HFF-Myc (cell line): Measurements from ENCODE around the gene PLEKHG1.

Experiments
- DNase-seq: peaks from one replicate; pipeline ENCODE4 v3.0.0-alpha.2; 2011; ENCODE audit warnings: low read depth; ENCODE audit errors: extremely low read depth
- H3K4me3 ChIP-seq: replicated peaks from 2 replicates; pipeline ENCODE4 v1.5.1; 2011; ENCODE audit warnings: low read depth, mild to moderate bottlenecking, control low read depth, low read length
- TF ChIP-seq, protein P1 (sequence below): IDR thresholded peaks from 2 replicates; pipeline ENCODE4 v1.5.1; 2012; ENCODE audit warnings: mild to moderate bottlenecking, low read depth, low read length, control low read depth; ENCODE audit errors: missing control alignments

The PLEKHG1 gene

DNA sequence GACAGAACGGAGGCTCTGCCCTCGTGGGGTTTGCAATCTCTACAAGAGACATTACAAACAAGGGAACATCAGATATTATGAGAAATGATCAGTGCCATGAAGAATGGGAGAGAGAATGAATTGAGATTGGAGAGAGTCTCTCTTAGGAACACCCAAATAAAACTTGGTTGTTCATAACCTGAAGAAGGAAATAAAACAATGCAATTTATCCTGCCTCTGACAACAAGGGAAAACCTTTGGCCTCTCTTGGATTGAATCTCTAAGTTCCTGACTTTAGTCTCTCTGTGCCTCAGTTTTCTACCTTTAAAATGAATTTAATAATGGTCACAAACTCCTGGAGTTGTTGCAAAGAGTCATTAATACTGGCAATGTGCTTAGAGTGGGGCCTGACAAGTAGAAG lies 21.1 kb downstream of the PLEKHG1 start:
- H3K4me3 ChIP-seq: no peak overlapping the region
- no peak for DNase-seq
- TF ChIP-seq, protein P1, sequence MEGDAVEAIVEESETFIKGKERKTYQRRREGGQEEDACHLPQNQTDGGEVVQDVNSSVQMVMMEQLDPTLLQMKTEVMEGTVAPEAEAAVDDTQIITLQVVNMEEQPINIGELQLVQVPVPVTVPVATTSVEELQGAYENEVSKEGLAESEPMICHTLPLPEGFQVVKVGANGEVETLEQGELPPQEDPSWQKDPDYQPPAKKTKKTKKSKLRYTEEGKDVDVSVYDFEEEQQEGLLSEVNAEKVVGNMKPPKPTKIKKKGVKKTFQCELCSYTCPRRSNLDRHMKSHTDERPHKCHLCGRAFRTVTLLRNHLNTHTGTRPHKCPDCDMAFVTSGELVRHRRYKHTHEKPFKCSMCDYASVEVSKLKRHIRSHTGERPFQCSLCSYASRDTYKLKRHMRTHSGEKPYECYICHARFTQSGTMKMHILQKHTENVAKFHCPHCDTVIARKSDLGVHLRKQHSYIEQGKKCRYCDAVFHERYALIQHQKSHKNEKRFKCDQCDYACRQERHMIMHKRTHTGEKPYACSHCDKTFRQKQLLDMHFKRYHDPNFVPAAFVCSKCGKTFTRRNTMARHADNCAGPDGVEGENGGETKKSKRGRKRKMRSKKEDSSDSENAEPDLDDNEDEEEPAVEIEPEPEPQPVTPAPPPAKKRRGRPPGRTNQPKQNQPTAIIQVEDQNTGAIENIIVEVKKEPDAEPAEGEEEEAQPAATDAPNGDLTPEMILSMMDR: no peak

GRCh38 chr6:150622476-150622875 lies 22.8 kb downstream of the PLEKHG1 start:
- DNase-seq: no peak
- H3K4me3 ChIP-seq: no peak overlapping the region
- TF ChIP-seq, protein P1: no peak

DNA sequence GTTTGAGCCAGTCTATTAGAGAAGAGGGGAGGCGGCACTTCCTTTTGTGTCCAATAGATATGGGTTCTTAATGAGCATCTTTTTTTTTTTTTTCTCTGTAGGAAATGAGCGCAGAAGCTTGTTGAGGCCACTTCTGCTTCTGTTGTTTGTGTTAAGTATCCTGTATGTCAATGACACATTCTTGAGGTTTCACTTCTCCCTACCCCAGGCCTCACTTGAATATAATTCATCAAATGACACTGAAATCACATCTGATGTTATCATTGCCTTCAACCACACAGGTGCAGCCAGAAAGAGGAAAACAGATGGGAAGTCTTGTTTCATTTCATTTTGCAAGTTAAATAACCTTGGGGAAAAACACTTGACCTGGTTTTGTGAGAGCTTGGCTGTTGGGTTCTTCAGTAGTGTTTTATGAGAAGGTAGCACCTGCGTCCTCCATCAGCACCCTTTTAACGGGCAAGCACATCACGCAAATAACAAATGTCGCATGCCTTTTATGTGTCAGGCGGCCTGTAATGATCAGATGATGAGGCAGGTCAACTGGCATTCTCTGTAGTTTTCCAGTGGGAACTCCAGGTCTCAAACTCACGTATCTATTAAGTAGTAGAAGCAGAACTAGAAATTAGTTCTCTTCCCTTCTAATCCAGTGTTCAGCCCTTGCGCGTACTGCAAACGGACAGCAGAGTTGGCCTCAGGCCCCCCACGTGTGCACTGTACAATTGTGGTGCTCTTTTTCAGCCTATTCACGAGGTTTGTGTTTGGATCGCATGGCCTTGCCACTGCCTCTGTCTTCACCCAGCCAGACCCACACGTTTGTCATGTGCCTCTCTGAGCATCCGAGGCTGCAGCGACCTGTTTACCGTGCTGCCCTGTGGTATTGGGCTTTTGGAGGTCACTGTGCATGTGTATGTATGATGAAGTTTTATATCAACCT lies 23.5 kb downstream of the PLEKHG1 start:
- TF ChIP-seq, protein P1: no peak
- H3K4me3 ChIP-seq: no peak overlapping the region
- DNase-seq: no peak

DNA sequence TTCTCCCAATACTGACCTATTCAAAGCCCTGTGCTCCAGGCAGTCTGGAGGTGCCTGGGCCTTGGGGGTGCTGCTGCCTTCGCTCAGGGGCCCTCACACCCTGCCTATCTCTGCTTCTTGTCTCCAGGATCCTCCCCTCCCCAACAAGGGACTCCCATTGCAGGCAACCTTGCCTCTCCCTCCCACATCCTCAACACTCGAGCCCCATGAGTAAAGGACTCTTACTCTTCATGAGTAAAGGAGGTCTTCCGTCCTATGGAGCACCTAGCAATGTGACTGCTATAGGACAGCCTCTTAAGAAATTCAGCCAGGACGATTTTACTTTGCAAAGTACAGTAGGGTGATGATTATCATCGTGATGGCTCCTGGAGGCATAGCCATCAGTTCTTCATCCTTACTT lies 24.5 kb downstream of the PLEKHG1 start:
- H3K4me3 ChIP-seq: no peak overlapping the region
- DNase-seq: no peak
- TF ChIP-seq, protein P1: no peak

GRCh38 chr6:150625927-150626326 lies 26.2 kb downstream of the PLEKHG1 start:
- no peak overlapping the region for H3K4me3 ChIP-seq
- DNase-seq: no peak

DNA sequence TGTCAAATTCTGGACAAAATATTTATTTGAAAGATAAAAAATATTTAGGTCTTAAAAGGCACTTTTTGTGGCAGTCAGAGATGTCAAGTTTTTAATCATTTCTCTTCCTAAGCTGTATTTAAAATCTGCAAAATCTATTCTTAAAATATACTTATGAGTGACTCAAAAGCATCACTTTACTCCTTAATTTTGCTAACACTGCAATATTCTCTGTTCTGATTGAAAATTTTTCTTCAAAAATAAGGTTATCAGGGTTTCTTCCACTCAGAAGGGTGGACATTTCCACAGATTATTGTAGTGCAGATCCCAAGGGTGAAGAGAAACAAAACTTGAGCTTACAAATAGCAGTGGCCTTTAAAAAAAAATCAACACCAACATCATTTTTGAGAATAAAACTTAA lies 27.5 kb downstream of the PLEKHG1 start:
- TF ChIP-seq, protein P1: no peak
- no peak for DNase-seq
- no peak overlapping the region for H3K4me3 ChIP-seq

More at GRCh38 chr6:150625927-150626326, 26.2 kb downstream of the PLEKHG1 start:
- TF ChIP-seq, protein P1: no peak

- no peak overlapping the region for H3K4me3 ChIP-seq
- TF ChIP-seq, protein P1: no peak
- DNase-seq: peak; percentile 97
Measured at GRCh38 chr6:150627585-150628025, 27.9 kb downstream of the PLEKHG1 start.
